ENCODE measurements around the gene MILR1.
A peak's percentile ranks its signal among the peaks of the same experiment; 100 is the strongest.
"Not testable (repeated sequence)": the region's sequence is repeated elsewhere in the genome, so short reads cannot be mapped to it uniquely, and the experiment has no call there.

MILR1 gene

GRCh38 chr17:64448665-64449512 lies at the start of gene MILR1:
Gene MILR1, plus strand, starts transcription at chr17:64449115. Its CDS starts 54 bp downstream, at chr17:64449169.
- DNase-seq: no peak

GRCh38 chr17:64399767-64400156 lies 49.2 kb upstream of the MILR1 start:
- DNase-seq: no peak

- no peak for DNase-seq
Measured at GRCh38 chr17:64400642-64401041, 48.3 kb upstream of the MILR1 start.

GRCh38 chr17:64401244-64401860 lies 47.6 kb upstream of the MILR1 start:
- DNase-seq: no peak

GRCh38 chr17:64401941-64402340 lies 47.0 kb upstream of the MILR1 start:
- no peak for DNase-seq

GRCh38 chr17:64402469-64402868 lies 46.4 kb upstream of the MILR1 start:
- DNase-seq: no peak

GRCh38 chr17:64403881-64404460 lies 44.9 kb upstream of the MILR1 start:
- DNase-seq: no peak

GRCh38 chr17:64406321-64407200 lies 42.4 kb upstream of the MILR1 start:
- no peak for DNase-seq

- DNase-seq: no peak
Measured at GRCh38 chr17:64410750-64411490, 38.0 kb upstream of the MILR1 start.

GRCh38 chr17:64411999-64412771 lies 36.7 kb upstream of the MILR1 start:
- peak in 1 of 2 experiments; percentile 10 for DNase-seq

GRCh38 chr17:64412944-64413381 lies 36.0 kb upstream of the MILR1 start:
- no peak for DNase-seq

- no peak for DNase-seq
Measured at GRCh38 chr17:64413513-64413912, 35.4 kb upstream of the MILR1 start.

- DNase-seq: peak in 1 of 2 experiments; percentile 3
Measured at GRCh38 chr17:64418506-64419339, 30.2 kb upstream of the MILR1 start.

GRCh38 chr17:64420143-64420670 lies 28.7 kb upstream of the MILR1 start:
- DNase-seq: peak; percentile 5 to 50

- not testable (repeated sequence) for DNase-seq
Measured at GRCh38 chr17:64422121-64422520, 26.8 kb upstream of the MILR1 start.

- no peak for DNase-seq
Measured at GRCh38 chr17:64423881-64424280, 25.0 kb upstream of the MILR1 start.

GRCh38 chr17:64424324-64424849 lies 24.5 kb upstream of the MILR1 start:
- DNase-seq: no peak

- no peak for DNase-seq
Measured at GRCh38 chr17:64425191-64425590, 23.7 kb upstream of the MILR1 start.

GRCh38 chr17:64426596-64426995 lies 22.3 kb upstream of the MILR1 start:
- DNase-seq: no peak

- DNase-seq: no peak
Measured at GRCh38 chr17:64428406-64428805, 20.5 kb upstream of the MILR1 start.

Data from NCI-H1930 (cell line).